HEK293 (cell line): ENCODE measurements around the gene CD44.

Experiments used
- CTCF ChIA-PET: fragments of 350-600 bp; formaldehyde crosslinking; extraction: SDS; loops from one replicate; lab custom pipeline; 2021; ENCODE audit warnings: antibody characterized with exemption; lab: Yijun Ruan, JAX
- POLR2A ChIA-PET: fragments of 300-600 bp; formaldehyde crosslinking; extraction: SDS; loops from one replicate; lab custom pipeline; 2020; ENCODE audit warnings: antibody characterized with exemption, inconsistent platforms; lab: Yijun Ruan, JAX
- H3K27ac ChIP-seq: fragments of 200-500 bp; sonication (Bioruptor generic); 2 replicates; pipeline ENCODE4 v1.5.1; 2014; ENCODE audit warnings: low read depth, low read length, control low read depth, inconsistent platforms; ENCODE audit errors: extremely low read depth
- H3K36me3 ChIP-seq, 2 experiments: fragments of 200-500 bp in 1 of 2; sonication (Bioruptor generic) in 1 of 2; 1 replicate in 1 of 2; 2 replicates in 1 of 2; pipeline ENCODE4 v1.5.1; 2014 to 2017; ENCODE audit warnings: inconsistent platforms in 2 of 2, low read length in 2 of 2; ENCODE audit not compliant: control insufficient read depth in 2 of 2, insufficient read depth in 1 of 2
- H3K4me1 ChIP-seq: fragments of 200-500 bp; sonication (Bioruptor generic); 2 replicates; pipeline ENCODE4 v1.5.1; 2014; ENCODE audit warnings: mild to moderate bottlenecking, low read length, inconsistent platforms; ENCODE audit not compliant: control insufficient read depth, insufficient read depth
- H3K4me3 ChIP-seq: 2 replicates; pipeline ENCODE4 v1.5.1; 2011; ENCODE audit warnings: low read depth, mild to moderate bottlenecking, control low read depth, low read length, moderate library complexity
- H3K9me3 ChIP-seq: fragments of 200-500 bp; sonication (Bioruptor generic); 2 replicates; pipeline ENCODE4 v1.5.1; 2014; ENCODE audit warnings: low read depth, low read length, inconsistent platforms; ENCODE audit not compliant: control insufficient read depth, insufficient read depth
- ELK4 ChIP-seq: IDR thresholded peaks from 2 replicates; pipeline ENCODE4 v1.6.1; 2011; ENCODE audit warnings: mild to moderate bottlenecking, low read depth, low read length, borderline replicate concordance
- KLF16 ChIP-seq: fragments of 450-650 bp; formaldehyde crosslinking; IDR thresholded peaks from 2 replicates; pipeline ENCODE4 v1.5.1; 2017; ENCODE audit warnings: missing biosample characterization, missing genetic modification characterization
- SP3 ChIP-seq: fragments of 450-650 bp; formaldehyde crosslinking; IDR thresholded peaks from 2 replicates; pipeline ENCODE4 v1.5.1; 2016; ENCODE audit warnings: missing biosample characterization, missing genetic modification characterization
- TCF7L2 ChIP-seq: IDR thresholded peaks from 2 replicates; pipeline ENCODE4 v1.6.1; 2011; ENCODE audit warnings: low read depth, mild to moderate bottlenecking, inconsistent platforms, low read length, moderate library complexity, borderline replicate concordance
- ZBTB8A ChIP-seq: fragments of 450-650 bp; formaldehyde crosslinking; IDR thresholded peaks from 2 replicates; pipeline ENCODE4 v1.5.1; 2016; ENCODE audit warnings: missing biosample characterization, missing genetic modification characterization
- ZFP37 ChIP-seq: fragments of 450-650 bp; formaldehyde crosslinking; IDR thresholded peaks from 2 replicates; pipeline ENCODE4 v1.5.1; 2016; ENCODE audit warnings: missing biosample characterization, missing genetic modification characterization
- ZNF10 ChIP-seq: fragments of 450-650 bp; formaldehyde crosslinking; IDR thresholded peaks from 2 replicates; pipeline ENCODE4 v1.5.1; 2017; ENCODE audit warnings: missing biosample characterization, missing genetic modification characterization
- ZNF114 ChIP-seq: fragments of 450-650 bp; formaldehyde crosslinking; IDR thresholded peaks from 2 replicates; pipeline ENCODE4 v1.5.0; 2017; ENCODE audit warnings: missing biosample characterization, missing genetic modification characterization
- ZNF146 ChIP-seq: fragments of 450-650 bp; formaldehyde crosslinking; IDR thresholded peaks from 2 replicates; pipeline ENCODE4 v1.5.1; 2016; ENCODE audit warnings: missing biosample characterization, missing genetic modification characterization
- ZNF202 ChIP-seq: fragments of 450-650 bp; formaldehyde crosslinking; IDR thresholded peaks from 2 replicates; pipeline ENCODE4 v1.5.1; 2016; ENCODE audit warnings: missing biosample characterization, missing genetic modification characterization, borderline replicate concordance
- ZNF24 ChIP-seq: fragments of 450-650 bp; formaldehyde crosslinking; IDR thresholded peaks from 2 replicates; pipeline ENCODE4 v1.5.1; 2016; ENCODE audit warnings: missing biosample characterization, missing genetic modification characterization
- ZNF302 ChIP-seq: fragments of 450-650 bp; formaldehyde crosslinking; IDR thresholded peaks from 2 replicates; pipeline ENCODE4 v1.5.1; 2016; ENCODE audit warnings: missing biosample characterization, missing genetic modification characterization, low read depth
- ZNF311 ChIP-seq: fragments of 450-650 bp; formaldehyde crosslinking; IDR thresholded peaks from 2 replicates; pipeline ENCODE4 v1.5.1; 2017; ENCODE audit warnings: missing biosample characterization, missing genetic modification characterization, borderline replicate concordance
- ZNF391 ChIP-seq: fragments of 450-650 bp; formaldehyde crosslinking; IDR thresholded peaks from 2 replicates; pipeline ENCODE4 v1.5.1; 2016; ENCODE audit warnings: low read depth, missing biosample characterization, missing genetic modification characterization, borderline replicate concordance
- ZNF394 ChIP-seq: fragments of 450-650 bp; formaldehyde crosslinking; IDR thresholded peaks from 2 replicates; pipeline ENCODE4 v1.5.1; 2016; ENCODE audit warnings: missing biosample characterization, missing genetic modification characterization, mild to moderate bottlenecking, moderate library complexity, borderline replicate concordance
- ZNF404 ChIP-seq: fragments of 450-650 bp; formaldehyde crosslinking; IDR thresholded peaks from 2 replicates; pipeline ENCODE4 v1.5.1; 2017; ENCODE audit warnings: missing biosample characterization, missing genetic modification characterization
- ZNF513 ChIP-seq: fragments of 450-650 bp; IDR thresholded peaks from 2 replicates; pipeline ENCODE4 v1.5.1; 2018; ENCODE audit warnings: missing biosample characterization, missing genetic modification characterization
- ZNF518A ChIP-seq: fragments of 450-650 bp; formaldehyde crosslinking; conservative IDR thresholded peaks from 2 replicates; pipeline ENCODE4 v1.5.1; 2016; ENCODE audit warnings: low read depth, missing biosample characterization, missing genetic modification characterization
- ZNF530 ChIP-seq: fragments of 450-650 bp; formaldehyde crosslinking; IDR thresholded peaks from 2 replicates; pipeline ENCODE4 v1.5.1; 2016; ENCODE audit warnings: low read depth, missing biosample characterization, missing genetic modification characterization
- ZNF548 ChIP-seq: fragments of 450-650 bp; formaldehyde crosslinking; IDR thresholded peaks from 2 replicates; pipeline ENCODE4 v1.5.1; 2016; ENCODE audit warnings: missing biosample characterization, missing genetic modification characterization
- ZNF610 ChIP-seq: fragments of 450-650 bp; formaldehyde crosslinking; IDR thresholded peaks from 2 replicates; pipeline ENCODE4 v1.5.1; 2016; ENCODE audit warnings: missing biosample characterization, missing genetic modification characterization, borderline replicate concordance
- ZNF621 ChIP-seq: fragments of 450-650 bp; formaldehyde crosslinking; IDR thresholded peaks from 2 replicates; pipeline ENCODE4 v1.5.1; 2017; ENCODE audit warnings: missing biosample characterization, missing genetic modification characterization
- ZNF629 ChIP-seq: fragments of 450-650 bp; formaldehyde crosslinking; IDR thresholded peaks from 2 replicates; pipeline ENCODE4 v1.5.1; 2017; ENCODE audit warnings: missing biosample characterization, missing genetic modification characterization
- ZNF747 ChIP-seq: fragments of 450-650 bp; formaldehyde crosslinking; IDR thresholded peaks from 2 replicates; pipeline ENCODE4 v1.5.1; 2016; ENCODE audit warnings: missing biosample characterization, missing genetic modification characterization
- ZNF76 ChIP-seq: fragments of 450-650 bp; formaldehyde crosslinking; IDR thresholded peaks from 2 replicates; pipeline ENCODE4; 2016; ENCODE audit warnings: low read depth, missing biosample characterization, missing genetic modification characterization, borderline replicate concordance
- ZNF776 ChIP-seq: fragments of 450-650 bp; formaldehyde crosslinking; IDR thresholded peaks from 2 replicates; pipeline ENCODE4 v1.5.0; 2017; ENCODE audit warnings: missing biosample characterization, missing genetic modification characterization, borderline replicate concordance
- ZNF777 ChIP-seq: fragments of 450-650 bp; formaldehyde crosslinking; IDR thresholded peaks from 2 replicates; pipeline ENCODE4 v1.5.1; 2017; ENCODE audit warnings: missing biosample characterization, missing genetic modification characterization, borderline replicate concordance
- ZSCAN5A ChIP-seq: fragments of 450-650 bp; formaldehyde crosslinking; IDR thresholded peaks from 2 replicates; pipeline ENCODE4 v1.5.1; 2016; ENCODE audit warnings: missing biosample characterization, missing genetic modification characterization

CD44 gene

GRCh38 chr11:35250192-35250591, 111.2 kb downstream of the CD44 start:
- Histone ChIP-seq H3K4me1 (no peaks in the 10 kb centered on the region), H3K9me3 (no peaks in the 10 kb centered on the region), H3K4me3 (no peak overlapping the region), H3K36me3 (no peaks in the 10 kb centered on the region), H3K27ac (no peak overlapping the region)
- TF ChIP-seq ZNF391 (no peak), ZNF776 (tag by site-specific recombination) (no peak), ZNF311 (tag by site-specific recombination) (no peak), ZBTB8A (tag by site-specific recombination) (no peak), ZNF10 (tag by site-specific recombination) (no peak), ZNF114 (tag by site-specific recombination) (no peak), ZNF202 (tag by site-specific recombination) (no peak), ZFP37 (tag by site-specific recombination) (no peak), ZNF530 (tag by site-specific recombination) (no peak), ZNF621 (tag by site-specific recombination) (no peak), SP3 (tag by site-specific recombination) (no peak), ZNF513 (no peak), ZNF146 (tag by site-specific recombination) (no peak), ZNF394 (no peak), ZNF24 (tag by site-specific recombination) (no peak), ELK4 (no peak), ZNF76 (tag by site-specific recombination) (no peak)
- ChIA-PET POLR2A (no interaction called here), CTCF (interaction anchor here (1.0 kb wide), 1 partner anchor 56 kb away, joined by 3 read pairs; no protein-coding TSS in a partner anchor)

GRCh38 chr11:35250621-35251020, 111.7 kb downstream of the CD44 start:
- Histone ChIP-seq H3K4me3 (no peak overlapping the region), H3K4me1 (no peaks in the 10 kb centered on the region), H3K9me3 (no peaks in the 10 kb centered on the region), H3K36me3 (no peaks in the 10 kb centered on the region), H3K27ac (no peak overlapping the region)
- ChIA-PET CTCF (interaction anchor here (0.6 to 1.0 kb wide), 2 partner anchors 55 to 324 kb away, joined by 3 to 4 read pairs; no protein-coding TSS in a partner anchor), POLR2A (no interaction called here)
- TF ChIP-seq ZNF629 (tag by site-specific recombination) (no peak), KLF16 (no peak), ZSCAN5A (tag by site-specific recombination) (no peak), ZNF610 (tag by site-specific recombination) (no peak), ZNF777 (tag by site-specific recombination) (no peak), TCF7L2 (no peak), ZNF404 (tag by site-specific recombination) (no peak), ZNF548 (no peak), ZNF747 (tag by site-specific recombination) (no peak), ZNF302 (no peak), ZNF518A (tag by site-specific recombination) (no peak)
